Body of pancreas (tissue), 4 donors: ENCODE measurements around the gene ANKRD55.

Experiments used
- CTCF ChIP-seq, 7 experiments: fragments of 450-650 bp in 4 of 7; fragments of 200-600 bp in 3 of 7; sonication (generic) in 3 of 7; IDR thresholded peaks; one replicate each; pipeline ENCODE4 v1.5.1; 2016 to 2019; ENCODE audit warnings: antibody characterized with exemption in 7 of 7
- POLR2A ChIP-seq, 3 donors: fragments of 450-650 bp; IDR thresholded peaks; one replicate each; pipeline ENCODE4 v1.6.1; 2016; ENCODE audit warnings: antibody characterized with exemption in 3 of 3, mild to moderate bottlenecking in 2 of 3

GRCh38 chr5:56208681-56209080, 24.4 kb downstream of the ANKRD55 start:
- no peak for TF ChIP-seq CTCF (IDR thresholded peaks at IDR 0.05)
- no peak for TF ChIP-seq POLR2A (IDR thresholded peaks at IDR 0.05)
